Measurements from ENCODE around the gene PRRC2A. TPM values are rescaled to one million over a fixed set of nuclear protein-coding genes. Genes with fewer than 3 reads are reported as not detected.

The PRRC2A gene
- total RNA-seq, 1 experiment from 2014 or later: 509 TPM

DNA sequence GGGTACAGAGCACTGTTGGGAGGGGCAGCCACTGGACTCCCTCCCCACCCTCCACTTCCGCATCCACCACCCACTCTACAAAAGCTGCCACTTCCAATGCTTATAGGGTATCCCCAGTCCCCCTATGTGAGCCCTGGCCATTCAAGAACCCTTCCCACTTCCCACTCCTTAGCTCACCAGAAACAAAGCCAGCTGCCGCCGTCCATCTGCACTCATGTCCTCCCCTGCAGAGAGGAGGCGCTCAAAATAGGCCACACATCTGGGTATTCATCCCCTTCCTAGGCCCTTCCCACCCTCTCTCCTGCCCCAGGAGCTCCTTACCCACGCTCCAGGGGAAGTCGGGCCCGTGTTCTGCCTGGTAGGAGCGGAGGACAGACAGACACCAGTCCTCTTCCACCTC lies 66.8 kb downstream of the PRRC2A start:
- Mint-ChIP-seq H3K36me3 (ENCODE audit: insufficient read depth, unreplicated experiment) (peaks cover 44% of the 10 kb centered on the region), H3K4me1 (ENCODE audit: low read depth, unreplicated experiment) (peaks cover 25% of the 10 kb centered on the region)

More for the DNA sequence above, 66.8 kb downstream of the PRRC2A start:
- Mint-ChIP-seq H3K4me3 (ENCODE audit: low read depth, unreplicated experiment) (no peak overlapping the region), H3K27ac (ENCODE audit: unreplicated experiment) (no peak overlapping the region), H3K27me3 (ENCODE audit: unreplicated experiment) (no peaks in the 10 kb centered on the region), H3K9me3 (ENCODE audit: low read depth, unreplicated experiment) (no peaks in the 10 kb centered on the region)
- CTCF ChIA-PET: no interaction called here
- intact Hi-C loops (cut with micrococcal nuclease; ENCODE audit: unreplicated experiment): no loop called here
- TF ChIP-seq, protein P1, sequence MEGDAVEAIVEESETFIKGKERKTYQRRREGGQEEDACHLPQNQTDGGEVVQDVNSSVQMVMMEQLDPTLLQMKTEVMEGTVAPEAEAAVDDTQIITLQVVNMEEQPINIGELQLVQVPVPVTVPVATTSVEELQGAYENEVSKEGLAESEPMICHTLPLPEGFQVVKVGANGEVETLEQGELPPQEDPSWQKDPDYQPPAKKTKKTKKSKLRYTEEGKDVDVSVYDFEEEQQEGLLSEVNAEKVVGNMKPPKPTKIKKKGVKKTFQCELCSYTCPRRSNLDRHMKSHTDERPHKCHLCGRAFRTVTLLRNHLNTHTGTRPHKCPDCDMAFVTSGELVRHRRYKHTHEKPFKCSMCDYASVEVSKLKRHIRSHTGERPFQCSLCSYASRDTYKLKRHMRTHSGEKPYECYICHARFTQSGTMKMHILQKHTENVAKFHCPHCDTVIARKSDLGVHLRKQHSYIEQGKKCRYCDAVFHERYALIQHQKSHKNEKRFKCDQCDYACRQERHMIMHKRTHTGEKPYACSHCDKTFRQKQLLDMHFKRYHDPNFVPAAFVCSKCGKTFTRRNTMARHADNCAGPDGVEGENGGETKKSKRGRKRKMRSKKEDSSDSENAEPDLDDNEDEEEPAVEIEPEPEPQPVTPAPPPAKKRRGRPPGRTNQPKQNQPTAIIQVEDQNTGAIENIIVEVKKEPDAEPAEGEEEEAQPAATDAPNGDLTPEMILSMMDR (IDR thresholded peaks at IDR 0.05; ENCODE audit: unreplicated experiment): no peak
- no TSS peak for BruUV-seq (replicated peaks)
- DNase-seq: no peak

Small RNAs within 50 kb of the gene (microRNA-seq; reads per million reads assigned to microRNA genes)
- 4.2 reads per million, percentile 9 among the genes with 10 or more reads in this experiment for gene MIR6832

Other genes starting within 250 kb of the PRRC2A start
- gene MICA, start 217.1 kb upstream of the PRRC2A start, total RNA-seq (2022): 70.2 and 77.1 TPM in 2 replicates
- 59.3 and 64.3 TPM in 2 replicates for gene MICB, start 122.6 kb upstream of the PRRC2A start, total RNA-seq (2022)
- not detected in 2 replicates for gene MCCD1, start 91.8 kb upstream of the PRRC2A start, total RNA-seq (2022)
- gene DDX39B, start 78.7 kb upstream of the PRRC2A start, total RNA-seq (2022): 631 and 646 TPM in 2 replicates
- 1.0 and 1.5 TPM in 2 replicates for gene ATP6V1G2, start 74.1 kb upstream of the PRRC2A start, total RNA-seq (2022)
- gene NFKBIL1, start 73.1 kb upstream of the PRRC2A start, total RNA-seq (2022): 33.5 and 34.0 TPM in 2 replicates
- gene LTA, start 48.4 kb upstream of the PRRC2A start, total RNA-seq (2022): not detected in 2 replicates
- 0.22 and 0.68 TPM in 2 replicates for gene TNF, start 45.1 kb upstream of the PRRC2A start, total RNA-seq (2022)
- 0.44 and 1.4 TPM in 2 replicates for gene LTB, start 38.3 kb upstream of the PRRC2A start, total RNA-seq (2022)
- gene LST1, start 34.4 kb upstream of the PRRC2A start, total RNA-seq (2022): 0.94 TPM in 1 of 2 replicates, not detected in the other
- gene NCR3, start 27.7 kb upstream of the PRRC2A start, total RNA-seq (2022): not detected in 2 replicates
- not detected in 2 replicates for gene AIF1, start 5.5 kb upstream of the PRRC2A start, total RNA-seq (2022)
- 617 and 663 TPM in 2 replicates for gene BAG6, start 31.9 kb downstream of the PRRC2A start, total RNA-seq (2022)
- 2.6 and 3.6 TPM in 2 replicates for gene APOM, start 35.2 kb downstream of the PRRC2A start, total RNA-seq (2022)
- gene C6orf47, start 40.1 kb downstream of the PRRC2A start, total RNA-seq (2022): 40.3 and 42.9 TPM in 2 replicates
- gene GPANK1, start 44.3 kb downstream of the PRRC2A start, total RNA-seq (2022): 32.2 and 35.6 TPM in 2 replicates
- 337 and 357 TPM in 2 replicates for gene CSNK2B, start 45.4 kb downstream of the PRRC2A start, total RNA-seq (2022)
- 44.6 and 45.1 TPM in 2 replicates for gene LY6G5B, start 49.3 kb downstream of the PRRC2A start, total RNA-seq (2022)
- 4.9 and 5.4 TPM in 2 replicates for gene LY6G5C, start 60.4 kb downstream of the PRRC2A start, total RNA-seq (2022)
- gene ABHD16A, start 82.6 kb downstream of the PRRC2A start, total RNA-seq (2022): 89.9 and 99.1 TPM in 2 replicates
- not detected in 2 replicates for gene LY6G6F, start 86.2 kb downstream of the PRRC2A start, total RNA-seq (2022)
- not detected in 2 replicates for gene LY6G6D, start 94.6 kb downstream of the PRRC2A start, total RNA-seq (2022)
- gene LY6G6C, start 101.0 kb downstream of the PRRC2A start, total RNA-seq (2022): 1.0 TPM in 1 of 2 replicates, not detected in the other
- gene MPIG6B, start 102.7 kb downstream of the PRRC2A start, total RNA-seq (2022): not detected in 2 replicates
- 81.4 and 89.6 TPM in 2 replicates for gene DDAH2, start 108.6 kb downstream of the PRRC2A start, total RNA-seq (2022)
- 943 and 1,109 TPM in 2 replicates for gene CLIC1, start 115.8 kb downstream of the PRRC2A start, total RNA-seq (2022)
- 156 and 176 TPM in 2 replicates for gene MSH5, start 119.3 kb downstream of the PRRC2A start, total RNA-seq (2022)
- 26.6 and 30.3 TPM in 2 replicates for gene SAPCD1, start 141.9 kb downstream of the PRRC2A start, total RNA-seq (2022)
- 22.1 and 37.6 TPM in 2 replicates for gene VWA7, start 156.6 kb downstream of the PRRC2A start, total RNA-seq (2022)
- 316 and 331 TPM in 2 replicates for gene VARS1, start 175.0 kb downstream of the PRRC2A start, total RNA-seq (2022)
- gene LSM2, start 186.3 kb downstream of the PRRC2A start, total RNA-seq (2022): 126 and 144 TPM in 2 replicates
- 4.2 and 4.3 TPM in 2 replicates for gene HSPA1L, start 194.6 kb downstream of the PRRC2A start, total RNA-seq (2022)
- 1,238 and 1,263 TPM in 2 replicates for gene HSPA1A, start 194.8 kb downstream of the PRRC2A start, total RNA-seq (2022)
- 687 and 705 TPM in 2 replicates for gene HSPA1B, start 207.0 kb downstream of the PRRC2A start, total RNA-seq (2022)
- 133 and 159 TPM in 2 replicates for gene NEU1, start 242.1 kb downstream of the PRRC2A start, total RNA-seq (2022)

Measured in Calu3 (cell line).